ENCODE results near the gene SH2D1A.

GRCh38 chrX:124383354-124383753 is 37.0 kb downstream of the SH2D1A start:
- TF ChIP-seq CTCF (IDR thresholded peaks at IDR 0.05): no peak
- no peak for TF ChIP-seq ZFX (IDR thresholded peaks at IDR 0.05; ENCODE audit: borderline replicate concordance)
